Motor neuron (in vitro differentiated cells): ENCODE data around the gene GOLGA8J. TPM values are rescaled to one million over a fixed set of nuclear protein-coding genes. Genes with fewer than 3 reads are reported as not detected.
"Not testable (repeated sequence)": the region's sequence is repeated elsewhere in the genome, so short reads cannot be mapped to it uniquely, and the experiment has no call there.

Experiments
- ATAC-seq, 8 experiments: fragments of 200-7000 bp; cut with Tn5 transposase; replicated peaks in 6 of 8; 2 replicates each; pipeline ENCODE4 v1.8.0; 2021; ENCODE audit warnings: mild to moderate bottlenecking in 8 of 8, moderate library complexity in 8 of 8
- H3K27ac ChIP-seq, 2 donors: fragments of 250-450 bp; sonication (Bioruptor Pico); 2 replicates each; pipeline ENCODE4 v1.9.0; 2021; ENCODE audit warnings: antibody characterized with exemption in 2 of 2, mild to moderate bottlenecking in 2 of 2, moderate library complexity in 1 of 2
- H3K4me1 ChIP-seq, 2 donors: fragments of 250-450 bp; sonication (Bioruptor Pico); replicated peaks in 1 of 2; 2 replicates each; pipeline ENCODE4 v1.6.1; 2021; ENCODE audit warnings: antibody characterized with exemption in 2 of 2, mild to moderate bottlenecking in 2 of 2, moderate library complexity in 1 of 2
- H3K4me3 ChIP-seq, 5 donors: fragments of 250-450 bp; sonication (Bioruptor Pico); 2 replicates each; pipeline ENCODE4 v1.9.0; 2021; ENCODE audit warnings: antibody characterized with exemption in 5 of 5, mild to moderate bottlenecking in 5 of 5, moderate library complexity in 4 of 5
- WGBS, 10 experiments: fragments of 450-650 bp; shearing (Covaris generic); methylation state at CpG; one replicate each; pipeline ENCODE4 v1.0.0; 2022; 5-methylcytosine and 5-hydroxymethylcytosine counted together
- in situ Hi-C, 9 experiments: fragments of 400-800 bp; cut with MboI; loops; one replicate each; pipeline ENCODE4 v1.15.0; 2021; ENCODE audit warnings: low sequenced_read_pairs in 9 of 9, low pct_unique_long_range_greater_than_20kb in 2 of 9; ENCODE audit not compliant: unreplicated experiment in 9 of 9
- total RNA-seq, 8 experiments: library from RNA; unstranded; fragments of 300-600 nt; gene quantifications; 2 replicates each; pipeline versions ENCODE4 v1.2.3 to v1.2.4, GENCODE V29; 2022

GOLGA8J gene
- total RNA-seq, 8 experiments from 2014 or later: 0.11 to 0.71 (median 0.31) TPM; not detected in 3

DNA sequence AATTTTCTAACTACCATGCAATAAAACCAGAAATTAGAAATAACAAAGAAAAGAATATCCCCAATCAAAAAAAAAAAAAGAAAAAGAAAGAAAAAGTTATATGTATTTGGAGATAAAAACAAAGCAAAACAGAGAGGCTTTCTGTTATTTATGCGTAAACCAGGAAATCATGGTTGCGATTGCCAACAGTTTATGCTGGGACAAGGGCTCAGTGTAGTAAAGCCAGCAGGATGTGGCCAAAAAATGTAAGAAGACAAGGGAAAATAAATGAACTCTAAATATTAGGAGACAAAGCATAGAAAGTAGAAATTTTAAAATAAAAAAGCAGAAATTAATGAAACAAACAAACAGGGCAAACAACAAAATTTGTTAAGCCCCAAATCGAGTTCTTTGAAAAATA lies 27.2 kb upstream of the GOLGA8J start:
- Histone ChIP-seq H3K4me3 (no peak overlapping the region), H3K27ac (no peak overlapping the region), H3K4me1 (no peaks in the 10 kb centered on the region)
- in situ Hi-C loops: loop anchor here in 1 of 9 experiments (25.0 kb wide), 2 partner anchors 93 to 368 kb away; no protein-coding TSS in a partner anchor
- no peak for ATAC-seq
- 64 to 100% (median 83%) methylated on average over 1 to 3 of the region's 3 CpGs for WGBS, 10 experiments

DNA sequence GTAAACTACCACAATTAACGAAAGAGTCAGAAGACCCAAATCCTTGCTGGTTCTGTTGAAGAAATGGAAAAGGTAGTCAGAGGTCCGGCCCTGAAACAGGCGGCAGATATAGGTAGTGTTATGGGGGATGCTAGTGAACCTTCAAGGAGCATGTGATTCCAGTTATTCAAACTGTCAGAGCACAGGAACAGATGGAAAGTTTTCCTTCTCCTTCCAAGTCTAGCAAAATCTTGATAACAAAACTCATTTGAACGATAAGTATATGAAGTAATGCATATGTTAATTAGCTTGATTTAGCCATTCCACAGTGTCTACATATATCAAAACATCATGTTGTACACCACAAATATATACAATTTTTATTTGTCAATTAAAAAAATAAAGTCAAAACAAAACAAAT lies 26.6 kb upstream of the GOLGA8J start:
- H3K4me3 ChIP-seq: no peak overlapping the region
- no peak for ATAC-seq
- no peaks in the 10 kb centered on the region for H3K4me1 ChIP-seq
- H3K27ac ChIP-seq: no peak overlapping the region
- 36 to 100% (median 95%) methylated on average over 2 to 4 of the region's 4 CpGs for WGBS, 10 experiments
- in situ Hi-C loops: loop anchor here in 1 of 9 experiments (25.0 kb wide), 2 partner anchors 94 to 369 kb away; no protein-coding TSS in a partner anchor

DNA sequence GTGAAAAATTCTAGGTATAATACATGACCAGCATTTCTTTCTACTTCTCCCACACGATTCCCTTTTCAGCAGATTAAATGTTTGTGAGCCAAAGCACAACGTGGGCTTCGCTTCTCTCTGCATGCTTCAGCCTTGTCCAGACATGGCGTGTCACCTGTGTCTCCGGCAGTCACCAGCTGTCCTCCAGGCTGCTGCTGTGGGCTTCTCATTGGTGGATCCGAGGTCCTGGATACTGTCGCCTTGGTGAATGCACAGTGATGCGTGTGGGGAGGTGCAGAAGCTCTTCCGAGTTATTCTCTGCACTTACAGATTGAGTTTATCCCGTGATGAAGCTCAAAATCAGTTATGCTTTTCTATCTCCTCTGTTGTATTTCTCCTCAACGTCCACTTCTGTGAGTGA lies 23.0 kb upstream of the GOLGA8J start:
- no peak overlapping the region for H3K4me3 ChIP-seq
- ATAC-seq: peak in 1 of 8 experiments; percentile 57
- H3K4me1 ChIP-seq: no peaks in the 10 kb centered on the region
- 50 to 100% (median 78%) methylated on average over 1 to 7 of the region's 11 CpGs; no CpG with 5 or more reads in 1 of the 10 experiments for WGBS, 10 experiments
- in situ Hi-C loops: loop anchor here in 1 of 9 experiments (25.0 kb wide), 2 partner anchors 97 to 372 kb away; no protein-coding TSS in a partner anchor
- no peak overlapping the region for H3K27ac ChIP-seq

DNA sequence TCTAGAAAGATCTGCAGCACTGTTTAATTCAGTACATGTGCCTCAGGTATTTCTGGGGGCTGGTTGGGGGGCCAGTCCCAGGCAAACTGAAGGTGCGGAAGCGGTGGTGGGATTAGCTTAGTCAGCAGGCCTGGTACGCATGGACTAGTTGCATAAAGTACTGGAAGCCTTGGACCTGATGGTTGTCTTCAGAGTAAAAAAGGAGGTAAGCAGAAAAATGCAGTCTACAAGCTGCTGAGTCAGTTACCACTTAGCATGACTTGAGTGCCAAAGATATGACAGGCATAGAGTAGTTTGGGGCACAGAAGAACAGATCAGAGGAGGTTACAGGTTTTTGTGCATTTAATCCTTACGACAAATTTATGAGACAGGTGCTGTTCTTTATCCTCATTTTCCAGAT lies 19.9 kb upstream of the GOLGA8J start:
- 56 to 100% (median 90%) methylated on average over 2 to 4 of the region's 4 CpGs for WGBS, 10 experiments
- H3K27ac ChIP-seq: no peak overlapping the region
- no peak for ATAC-seq
- in situ Hi-C loops: loop anchor here in 1 of 9 experiments (25.0 kb wide), 2 partner anchors 101 to 376 kb away; no protein-coding TSS in a partner anchor
- no peak overlapping the region for H3K4me3 ChIP-seq
- no peaks in the 10 kb centered on the region for H3K4me1 ChIP-seq

DNA sequence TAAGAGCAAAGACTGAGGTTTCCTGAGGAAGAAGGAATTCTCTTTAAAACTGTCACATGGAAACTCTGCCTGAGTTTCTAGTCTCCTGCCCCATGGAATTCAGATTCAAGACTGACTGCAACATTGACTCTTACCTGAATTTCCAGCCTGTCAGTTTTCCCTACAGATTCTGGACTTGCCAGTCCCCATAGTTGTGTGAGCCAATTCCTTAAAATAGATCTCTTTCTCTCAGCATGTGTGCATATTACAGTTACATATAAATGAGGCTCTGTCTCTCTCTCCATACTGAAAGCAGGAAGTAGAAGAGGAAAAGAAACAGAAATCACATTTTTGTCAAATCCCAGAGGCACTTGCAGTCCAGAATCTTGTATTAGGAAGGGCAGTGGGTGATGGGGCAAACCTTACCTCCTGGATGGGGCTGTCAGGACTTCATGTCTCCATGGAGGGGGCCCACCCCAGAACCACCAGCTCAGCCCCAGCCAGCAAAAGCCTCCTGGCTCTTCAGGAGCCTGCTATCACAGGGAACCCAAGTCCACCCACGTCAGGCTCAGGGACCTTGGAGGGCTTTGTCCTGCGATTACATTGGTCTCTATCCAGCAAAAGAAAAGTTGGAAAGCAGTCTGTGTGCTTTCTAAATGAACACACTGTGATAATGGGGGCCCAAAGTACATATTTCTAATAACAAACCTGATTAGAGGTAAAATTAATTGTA lies 18.8 kb upstream of the GOLGA8J start:
- Histone ChIP-seq H3K4me3 (no peak overlapping the region), H3K27ac (no peak overlapping the region), H3K4me1 (no peaks in the 10 kb centered on the region)
- in situ Hi-C loops: loop anchor here in 1 of 9 experiments (25.0 kb wide), 2 partner anchors 102 to 377 kb away; no protein-coding TSS in a partner anchor
- peak in 3 of 8 experiments; percentile 81 to 90 (median 87) for ATAC-seq
- 17 to 94% (median 61%) methylated on average over 2 of the region's 2 CpGs; no CpG with 5 or more reads in 6 of the 10 experiments for WGBS, 10 experiments

DNA sequence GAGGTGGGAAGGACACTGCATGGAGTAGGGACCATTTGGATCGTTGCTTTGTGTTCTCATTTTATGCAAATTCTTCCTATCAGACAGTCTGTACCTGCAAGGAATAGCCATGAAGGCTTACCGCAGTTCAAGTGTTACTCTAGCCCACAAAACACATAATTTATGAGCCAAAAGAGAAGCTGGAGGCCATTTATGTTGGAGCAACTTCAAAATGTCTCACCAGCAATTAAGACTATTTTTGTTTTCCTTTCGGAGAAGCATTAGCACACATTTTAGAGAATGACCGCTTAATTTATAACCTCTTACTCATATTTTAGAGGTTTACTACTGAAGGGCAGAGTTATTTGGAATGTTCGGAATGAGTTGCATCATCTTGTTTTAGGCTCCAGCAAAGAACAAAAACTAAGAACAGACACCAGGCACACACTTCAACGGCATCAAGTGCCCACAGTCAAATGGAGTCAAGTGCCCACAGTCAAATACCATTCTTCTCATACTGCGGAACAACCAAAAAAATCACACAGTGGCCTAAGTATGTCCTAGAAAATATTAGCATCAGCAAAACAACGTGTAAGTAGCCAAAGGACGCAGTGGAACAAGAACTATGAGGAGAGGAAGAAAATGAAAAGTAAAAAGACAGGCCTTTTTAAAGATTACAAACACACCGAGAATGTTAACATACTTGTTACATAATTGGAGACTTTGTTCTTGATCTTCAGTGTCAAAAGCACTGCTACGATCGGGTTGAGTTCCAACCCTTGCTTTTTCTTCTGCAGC lies 17.5 kb upstream of the GOLGA8J start:
- Histone ChIP-seq H3K4me1 (no peaks in the 10 kb centered on the region), H3K4me3 (no peak overlapping the region), H3K27ac (no peak overlapping the region)
- peak in 2 of 8 experiments; percentile 58 to 60 for ATAC-seq
- WGBS, 10 experiments: 0 to 96% (median 90%) methylated on average over 4 to 11 of the region's 12 CpGs
- in situ Hi-C loops: loop anchor here in 1 of 9 experiments (25.0 kb wide), 2 partner anchors 103 to 378 kb away; no protein-coding TSS in a partner anchor

DNA sequence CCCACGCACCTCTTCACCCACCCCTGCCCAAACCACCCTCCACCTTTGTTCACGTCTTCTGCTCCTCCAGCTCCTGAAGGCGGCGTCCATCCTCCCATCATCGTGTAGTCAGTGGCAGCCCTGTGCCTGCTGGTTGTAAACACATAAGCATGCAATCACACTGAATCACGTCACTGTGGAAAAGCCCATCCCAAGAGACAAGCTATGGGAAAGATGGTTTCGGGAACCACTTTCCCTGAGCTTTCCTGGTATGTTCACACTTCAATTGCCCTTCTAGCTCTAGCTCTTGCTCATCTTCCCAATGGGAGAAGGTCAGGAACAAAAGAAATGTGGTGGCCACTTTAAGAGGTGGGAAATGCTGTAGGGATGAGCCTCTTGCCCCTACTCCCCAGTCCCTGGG lies 14.4 kb upstream of the GOLGA8J start:
- no peak for ATAC-seq
- no peak overlapping the region for H3K4me3 ChIP-seq
- 60 to 100% methylated on average over 1 of the region's 7 CpGs; no CpG with 5 or more reads in 8 of the 10 experiments for WGBS, 10 experiments
- no peaks in the 10 kb centered on the region for H3K4me1 ChIP-seq
- in situ Hi-C loops: loop anchor here in 1 of 9 experiments (25.0 kb wide), 2 partner anchors 106 to 381 kb away; no protein-coding TSS in a partner anchor
- H3K27ac ChIP-seq: no peak overlapping the region

DNA sequence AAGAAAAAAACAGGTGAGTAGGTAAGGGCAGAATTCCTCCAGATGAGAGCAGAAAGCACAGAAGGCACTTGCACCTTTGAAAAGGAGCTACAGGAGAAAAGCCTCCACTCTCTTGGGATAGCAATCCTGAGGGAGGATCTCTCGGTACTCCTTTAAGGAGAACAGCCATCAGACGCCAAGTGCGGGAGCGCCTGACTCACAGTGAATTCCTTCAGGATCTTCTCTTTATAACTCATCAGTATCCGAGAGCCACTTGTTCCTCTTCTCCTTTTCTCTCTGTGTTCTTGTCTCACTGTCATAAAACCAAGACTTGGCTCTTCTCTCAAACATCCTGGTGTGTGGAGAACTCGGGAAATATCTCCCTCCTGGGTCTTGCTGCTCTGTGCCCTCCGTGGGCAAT lies 10.1 kb upstream of the GOLGA8J start:
- WGBS, 10 experiments: 29 to 100% (median 82%) methylated on average over 1 to 7 of the region's 7 CpGs
- peaks cover 0 to 8% of the 10 kb centered on the region in 2 donors for H3K4me1 ChIP-seq
- no peak overlapping the region for H3K4me3 ChIP-seq
- no peak for ATAC-seq
- in situ Hi-C loops: loop anchor here in 1 of 9 experiments (25.0 kb wide), 2 partner anchors 110 to 385 kb away; no protein-coding TSS in a partner anchor
- no peak overlapping the region for H3K27ac ChIP-seq

DNA sequence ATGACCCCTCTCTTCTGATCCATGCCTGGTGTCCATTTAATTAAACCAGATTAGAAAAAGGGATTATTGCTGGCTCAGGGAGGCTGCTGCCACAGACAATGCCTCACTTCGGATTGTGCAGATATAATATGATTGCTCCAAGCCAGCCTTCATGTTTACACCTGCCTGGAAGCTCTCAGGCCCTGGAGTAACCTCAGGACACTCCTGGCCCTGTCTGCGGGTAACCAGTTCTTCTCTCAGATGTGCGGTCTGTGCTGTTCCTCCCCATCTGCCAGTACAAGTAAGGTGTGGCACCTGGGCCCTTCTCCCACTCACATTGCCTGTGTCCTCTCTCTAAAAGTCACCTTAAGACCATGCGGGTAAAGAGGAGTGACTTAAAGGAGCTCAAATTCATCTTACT lies 8.8 kb upstream of the GOLGA8J start:
- peaks cover 0 to 8% of the 10 kb centered on the region in 2 donors for H3K4me1 ChIP-seq
- WGBS, 10 experiments: 58 to 100% (median 100%) methylated on average over 1 to 4 of the region's 4 CpGs; no CpG with 5 or more reads in 3 of the 10 experiments
- no peak overlapping the region for H3K4me3 ChIP-seq
- ATAC-seq: no peak
- in situ Hi-C loops: loop anchor here in 1 of 9 experiments (25.0 kb wide), 2 partner anchors 112 to 387 kb away; no protein-coding TSS in a partner anchor
- H3K27ac ChIP-seq: no peak overlapping the region

DNA sequence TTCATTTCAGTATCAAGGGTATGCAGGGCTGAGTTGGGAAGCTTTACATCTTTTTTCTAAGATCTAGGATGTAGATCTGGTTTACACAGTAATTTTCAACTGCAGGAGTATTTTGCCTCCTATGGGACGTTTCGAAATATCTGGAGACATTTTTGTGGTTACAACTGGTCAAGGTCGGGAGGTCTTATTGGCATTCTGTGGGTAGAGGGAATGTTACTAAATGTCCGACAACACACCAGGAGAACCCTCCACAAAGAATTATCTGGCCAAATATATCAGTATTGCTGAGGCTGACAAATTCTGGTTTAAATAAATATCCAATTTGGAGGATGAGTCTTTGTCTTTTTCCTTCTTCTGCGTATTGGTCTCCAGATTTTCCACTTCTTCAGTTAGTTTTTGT lies 1.9 kb upstream of the GOLGA8J start:
- H3K4me1 ChIP-seq, in situ Hi-C loops, H3K4me3 ChIP-seq, H3K27ac ChIP-seq, ATAC-seq: not testable (repeated sequence)
- WGBS, 10 experiments: 14 to 100% (median 86%) methylated on average over 1 to 5 of the region's 5 CpGs; no CpG with 5 or more reads in 1 of the 10 experiments

DNA sequence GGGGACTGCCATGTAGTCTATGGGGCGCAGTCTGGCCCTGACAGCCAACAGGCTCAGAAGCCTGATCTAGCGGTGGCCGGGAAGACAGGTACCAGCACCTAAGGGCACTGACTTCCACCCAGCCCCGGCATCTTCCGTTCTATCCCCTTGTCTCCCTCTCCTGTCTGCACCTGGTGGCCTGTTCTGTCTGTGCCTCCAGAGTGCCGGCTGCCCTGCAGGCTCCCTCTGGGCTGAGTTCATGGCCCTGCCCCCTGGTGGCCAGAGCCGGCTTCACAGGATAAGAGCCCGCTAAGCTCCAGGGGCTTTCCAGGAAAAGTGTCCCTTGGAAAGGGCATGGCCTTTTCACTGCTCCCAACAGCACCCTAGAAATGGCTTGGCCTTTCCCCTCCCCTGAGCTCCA lies 15.1 kb downstream of the GOLGA8J start:
- H3K4me1 ChIP-seq, H3K4me3 ChIP-seq, H3K27ac ChIP-seq, in situ Hi-C loops, ATAC-seq: not testable (repeated sequence)
- WGBS, 10 experiments: no CpG with 5 or more reads among the region's 8 CpGs

DNA sequence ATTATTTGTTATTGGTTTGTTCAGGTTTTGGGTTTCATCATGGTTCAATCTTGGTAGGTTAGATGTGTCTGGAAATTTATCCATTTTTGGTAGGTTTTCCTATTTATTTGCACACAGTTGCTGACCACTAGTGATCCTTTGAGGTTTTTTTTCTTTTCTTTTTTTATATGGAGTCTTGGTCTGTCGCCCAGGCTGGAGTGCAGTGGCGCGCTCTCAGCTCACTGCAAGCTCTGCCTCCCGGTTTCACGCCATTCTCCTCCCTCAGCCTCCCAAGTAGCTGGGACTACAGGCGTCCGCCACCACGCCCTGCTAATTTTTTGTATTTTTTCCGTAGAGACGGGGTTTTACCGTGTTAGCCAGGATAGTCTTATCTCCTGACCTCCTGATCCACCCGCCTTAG lies 20.1 kb downstream of the GOLGA8J start:
- WGBS, 10 experiments: no CpG with 5 or more reads among the region's 12 CpGs
- ATAC-seq, in situ Hi-C loops, H3K4me3 ChIP-seq, H3K27ac ChIP-seq, H3K4me1 ChIP-seq: not testable (repeated sequence)
